ENCODE measurements around the gene PRKD2.

DNA sequence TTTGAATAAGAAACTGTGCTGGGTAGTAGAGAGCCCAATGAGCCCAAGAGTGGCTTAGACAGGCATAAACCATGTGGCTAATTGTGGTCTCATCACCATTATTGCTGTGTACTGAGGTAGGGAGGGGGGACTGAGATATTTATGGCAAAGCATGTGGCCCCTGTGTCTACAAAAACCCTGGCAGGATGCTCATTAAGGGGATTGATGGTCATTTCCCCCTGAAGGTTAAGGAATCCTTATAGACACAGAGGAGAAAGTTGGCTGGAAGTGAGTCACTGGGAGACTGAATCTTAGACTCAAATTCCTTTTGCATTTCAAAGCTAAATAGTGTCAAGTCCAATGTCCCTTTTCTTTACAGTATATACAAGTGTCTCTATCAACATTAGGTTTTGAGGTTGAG lies 46.1 kb downstream of the PRKD2 start:
- TF ChIP-seq, protein P1, sequence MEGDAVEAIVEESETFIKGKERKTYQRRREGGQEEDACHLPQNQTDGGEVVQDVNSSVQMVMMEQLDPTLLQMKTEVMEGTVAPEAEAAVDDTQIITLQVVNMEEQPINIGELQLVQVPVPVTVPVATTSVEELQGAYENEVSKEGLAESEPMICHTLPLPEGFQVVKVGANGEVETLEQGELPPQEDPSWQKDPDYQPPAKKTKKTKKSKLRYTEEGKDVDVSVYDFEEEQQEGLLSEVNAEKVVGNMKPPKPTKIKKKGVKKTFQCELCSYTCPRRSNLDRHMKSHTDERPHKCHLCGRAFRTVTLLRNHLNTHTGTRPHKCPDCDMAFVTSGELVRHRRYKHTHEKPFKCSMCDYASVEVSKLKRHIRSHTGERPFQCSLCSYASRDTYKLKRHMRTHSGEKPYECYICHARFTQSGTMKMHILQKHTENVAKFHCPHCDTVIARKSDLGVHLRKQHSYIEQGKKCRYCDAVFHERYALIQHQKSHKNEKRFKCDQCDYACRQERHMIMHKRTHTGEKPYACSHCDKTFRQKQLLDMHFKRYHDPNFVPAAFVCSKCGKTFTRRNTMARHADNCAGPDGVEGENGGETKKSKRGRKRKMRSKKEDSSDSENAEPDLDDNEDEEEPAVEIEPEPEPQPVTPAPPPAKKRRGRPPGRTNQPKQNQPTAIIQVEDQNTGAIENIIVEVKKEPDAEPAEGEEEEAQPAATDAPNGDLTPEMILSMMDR (conservative IDR thresholded peaks at IDR 0.05 in 1 of 2, IDR thresholded peaks at IDR 0.05 in 1 of 2; ENCODE audit: extremely low read depth in 1 of 2, insufficient read depth in 1 of 2, low read depth in 1 of 2, low read length in 2 of 2): no peak
- TF ChIP-seq EZH2 (IDR thresholded peaks at IDR 0.05; ENCODE audit: borderline replicate concordance, low read length): no peak

Measured in mammary epithelial cell (primary cell).